GM12891 (cell line): ENCODE data around the gene ZNF300.
"Not testable (repeated sequence)": the region's sequence is repeated elsewhere in the genome, so short reads cannot be mapped to it uniquely, and the experiment has no call there.

Experiments
- POLR2A ChIP-seq: IDR thresholded peaks from 2 replicates; pipeline ENCODE4 v1.6.1; 2011; ENCODE audit warnings: low read depth, low read length, control low read depth
- SPI1 ChIP-seq: IDR thresholded peaks from 2 replicates; pipeline ENCODE4 v1.6.1; 2011; ENCODE audit warnings: low read depth, low read length, control low read depth

DNA sequence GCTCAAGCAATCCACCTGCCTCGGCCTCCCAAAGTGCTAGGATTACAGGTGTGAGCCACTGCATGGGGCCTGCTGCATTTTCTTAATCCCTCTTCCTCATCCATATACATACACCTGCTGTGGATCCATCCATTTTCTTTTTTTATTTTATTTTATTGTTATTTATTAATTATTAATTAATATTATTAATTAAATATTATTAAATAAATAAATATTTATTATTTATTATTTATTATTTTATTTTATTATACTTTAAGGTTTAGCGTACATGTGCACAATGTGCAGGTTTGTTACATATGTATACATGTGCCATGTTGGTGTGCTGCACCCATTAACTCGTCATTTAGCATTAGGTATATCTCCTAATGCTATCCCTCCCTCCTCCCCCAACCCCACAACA is 48.1 kb downstream of the ZNF300 start:
- not testable (repeated sequence) for TF ChIP-seq POLR2A, SPI1
